HL-60/S4 treated with phorbol 12-myristate 13-acetate at 8.2 ng/mL for 4 days and 3 days (cell line): ENCODE results near the gene SLC25A22.

ENCODE experiments used
- in situ Hi-C: fragments of 300-500 bp; cut with MboI; formaldehyde crosslinking; loops from 2 replicates; pipeline ENCODE4 v1.15.0; 2022; ENCODE audit warnings: low sequenced_read_pairs

Gene SLC25A22

GRCh38 chr11:761526-762108, 36.5 kb downstream of the SLC25A22 start:
- in situ Hi-C loops: no loop called here

DNA sequence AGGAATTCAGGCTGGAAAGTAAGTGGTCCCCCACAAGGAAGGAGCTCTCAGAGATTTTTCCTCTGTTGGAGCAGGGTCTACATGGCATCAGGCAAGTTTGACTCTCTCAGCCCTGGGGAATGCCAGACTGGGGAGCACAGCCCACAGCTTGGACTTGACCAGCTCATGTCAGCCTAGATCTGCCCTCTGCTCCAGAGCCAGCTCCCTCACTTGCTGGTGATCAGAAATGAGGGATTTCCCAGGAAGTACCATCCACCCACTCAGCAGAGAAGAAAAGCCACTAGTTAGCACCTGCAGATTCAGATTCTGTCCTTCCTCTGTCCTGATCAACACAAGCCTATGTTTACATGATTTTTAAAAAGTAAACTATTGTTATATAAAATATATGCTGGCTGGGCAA, 37.8 kb downstream of the SLC25A22 start:
- in situ Hi-C loops: no loop called here

GRCh38 chr11:749731-750130, 48.4 kb downstream of the SLC25A22 start:
- in situ Hi-C loops: no loop called here

DNA sequence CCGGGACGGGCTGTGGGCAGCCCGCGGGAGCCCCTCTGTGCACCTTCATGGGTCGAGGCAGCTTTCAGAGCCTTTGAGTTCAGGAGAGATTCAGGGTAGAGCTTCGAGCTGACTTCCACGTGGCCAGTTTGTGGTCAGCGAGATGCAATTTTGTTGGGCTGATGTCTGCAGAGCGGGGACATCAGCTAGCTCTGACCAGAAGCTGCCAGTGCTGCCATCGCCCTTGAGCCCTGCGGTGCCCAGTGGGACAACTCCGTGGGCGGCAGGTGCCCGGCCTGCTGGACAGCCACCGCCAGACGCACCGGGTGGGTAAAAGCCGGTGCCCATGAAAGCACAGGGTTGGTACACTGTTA, 50.1 kb downstream of the SLC25A22 start:
- in situ Hi-C loops: no loop called here

DNA sequence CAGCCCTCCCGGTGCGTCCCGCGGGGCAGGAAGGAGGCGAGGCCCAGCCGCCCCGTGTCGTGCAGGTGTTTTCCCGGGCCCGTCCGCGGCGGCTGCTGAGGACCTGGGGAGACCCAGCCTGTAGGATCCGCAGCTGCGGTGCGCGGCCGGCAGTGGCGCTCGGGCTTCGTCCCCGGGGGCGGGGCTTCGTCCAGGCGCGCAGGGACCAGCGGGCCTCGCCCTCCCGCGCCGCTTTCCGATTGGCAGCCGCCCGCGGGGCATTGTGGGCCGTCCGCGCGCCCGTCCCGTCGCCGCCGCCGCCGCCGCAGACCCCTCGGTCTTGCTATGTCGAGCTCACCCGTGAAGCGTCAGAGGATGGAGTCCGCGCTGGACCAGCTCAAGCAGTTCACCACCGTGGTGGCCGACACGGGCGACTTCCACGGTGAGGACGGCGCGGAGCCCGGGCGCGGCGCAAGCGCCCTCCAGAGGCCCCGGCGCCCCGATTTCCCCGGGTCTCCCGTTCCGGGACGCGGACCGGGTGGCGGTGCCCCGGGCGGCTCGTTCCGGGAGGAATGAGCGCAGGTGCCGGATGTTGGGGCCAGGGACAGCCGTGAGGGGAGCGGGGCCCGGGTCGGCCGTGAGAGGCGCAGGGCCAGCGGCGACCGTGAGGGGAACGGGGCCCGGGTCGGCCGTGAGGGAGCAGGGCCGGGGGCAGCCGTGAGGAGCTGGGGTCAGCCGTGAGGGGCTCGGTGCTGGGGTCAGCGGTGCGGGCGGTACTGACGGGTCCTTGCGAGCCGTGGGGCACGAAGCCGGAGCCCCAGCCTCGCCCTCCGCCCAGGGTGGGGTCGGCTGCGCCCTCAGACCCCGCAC, 50.7 kb downstream of the SLC25A22 start, which contains the start of gene TALDO1:
Gene TALDO1, plus strand, starts transcription at position 307 of the 849 bp plus-strand sequence. Its CDS starts 18 bp downstream, at position 325.
- in situ Hi-C loops: no loop called here

DNA sequence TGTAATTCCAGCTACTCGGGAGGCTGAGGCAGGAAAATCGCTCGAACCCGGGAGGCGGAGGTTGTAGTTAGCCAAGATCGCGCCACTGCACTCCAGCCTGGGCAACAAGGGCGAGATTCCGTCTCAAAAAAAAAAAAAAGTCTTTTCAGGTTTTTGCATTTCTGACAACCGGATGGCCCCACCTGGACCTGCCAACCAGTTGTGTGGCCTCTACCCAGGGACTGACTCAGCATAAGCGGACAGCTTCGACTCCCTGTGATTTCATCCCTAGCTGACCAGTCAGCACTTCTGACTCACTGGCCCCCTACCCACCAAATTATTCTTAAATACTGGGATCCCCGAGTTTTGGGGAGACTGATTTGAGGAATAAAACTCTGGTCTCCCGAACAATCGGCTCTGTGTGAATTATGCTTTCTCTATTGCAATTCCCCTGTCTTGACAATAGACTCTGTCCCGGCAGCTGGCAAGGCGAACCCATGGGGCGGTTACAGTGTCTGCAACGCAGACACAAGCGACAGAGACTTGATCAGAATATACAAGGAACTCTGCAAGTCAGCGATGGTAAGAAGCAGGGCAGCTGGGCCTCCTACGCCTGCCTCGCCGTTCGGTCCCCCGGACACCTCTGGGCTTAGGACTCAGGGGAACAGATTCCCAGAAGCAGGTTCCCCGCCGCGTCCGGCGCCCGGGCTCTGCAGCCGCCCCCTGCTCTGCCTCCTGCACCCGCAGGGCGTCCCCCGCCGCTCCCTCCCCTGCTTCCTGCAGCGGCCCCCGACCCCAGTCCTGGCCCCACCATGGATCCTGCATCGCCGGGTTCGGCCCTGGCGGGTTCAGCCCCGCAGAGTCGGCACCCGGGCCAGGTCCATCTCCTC, 51.6 kb downstream of the SLC25A22 start:
- in situ Hi-C loops: no loop called here

- in situ Hi-C loops: no loop called here
Observed at GRCh38 chr11:745428-745827, 52.7 kb downstream of the SLC25A22 start.

- in situ Hi-C loops: no loop called here
Observed at GRCh38 chr11:742571-743201, 55.4 kb downstream of the SLC25A22 start.

- in situ Hi-C loops: no loop called here
Observed at GRCh38 chr11:742156-742546, 55.9 kb downstream of the SLC25A22 start.
